Fibroblast of skin of right quadriceps (primary cell): ENCODE measurements around the gene IGFBP2.

Source experiments
- DNase-seq: peaks from one replicate; pipeline ENCODE4 v3.0.0-alpha.2; 2013

The IGFBP2 gene

DNA sequence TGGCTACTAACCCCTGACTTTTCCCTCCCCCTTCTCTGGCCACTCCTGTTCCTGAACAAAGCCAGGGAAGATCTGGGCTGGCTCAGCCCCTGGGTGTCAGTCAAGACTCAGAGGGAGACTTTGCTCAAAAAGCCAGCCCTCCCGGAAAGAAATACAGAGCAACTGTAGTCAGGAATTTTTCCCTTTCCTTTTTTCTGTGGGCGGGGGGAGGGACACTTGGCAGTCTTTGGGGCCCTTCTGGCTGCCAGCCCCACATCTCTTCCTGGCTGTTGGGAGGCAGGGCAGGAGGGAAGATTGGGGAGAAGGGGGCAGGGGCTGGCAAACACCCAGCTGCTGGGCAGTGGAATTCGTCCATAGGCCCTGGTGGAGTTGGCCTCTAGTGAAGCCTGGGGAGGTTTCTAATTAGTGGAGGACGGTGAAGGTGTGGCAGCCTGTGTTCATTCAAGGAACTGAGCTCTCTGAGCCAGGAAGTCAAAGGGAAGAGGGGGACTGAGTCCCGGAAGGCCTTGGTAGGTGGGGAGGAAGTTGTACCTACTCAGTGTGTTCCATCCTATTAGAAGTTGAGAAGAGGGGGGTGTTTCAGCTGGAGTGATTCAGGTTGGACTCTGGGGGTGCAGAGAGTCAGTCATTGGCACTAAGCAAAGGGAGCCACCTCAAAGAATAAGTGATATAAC is 10.9 kb downstream of the IGFBP2 start:
- peak; percentile 41 for DNase-seq

DNA sequence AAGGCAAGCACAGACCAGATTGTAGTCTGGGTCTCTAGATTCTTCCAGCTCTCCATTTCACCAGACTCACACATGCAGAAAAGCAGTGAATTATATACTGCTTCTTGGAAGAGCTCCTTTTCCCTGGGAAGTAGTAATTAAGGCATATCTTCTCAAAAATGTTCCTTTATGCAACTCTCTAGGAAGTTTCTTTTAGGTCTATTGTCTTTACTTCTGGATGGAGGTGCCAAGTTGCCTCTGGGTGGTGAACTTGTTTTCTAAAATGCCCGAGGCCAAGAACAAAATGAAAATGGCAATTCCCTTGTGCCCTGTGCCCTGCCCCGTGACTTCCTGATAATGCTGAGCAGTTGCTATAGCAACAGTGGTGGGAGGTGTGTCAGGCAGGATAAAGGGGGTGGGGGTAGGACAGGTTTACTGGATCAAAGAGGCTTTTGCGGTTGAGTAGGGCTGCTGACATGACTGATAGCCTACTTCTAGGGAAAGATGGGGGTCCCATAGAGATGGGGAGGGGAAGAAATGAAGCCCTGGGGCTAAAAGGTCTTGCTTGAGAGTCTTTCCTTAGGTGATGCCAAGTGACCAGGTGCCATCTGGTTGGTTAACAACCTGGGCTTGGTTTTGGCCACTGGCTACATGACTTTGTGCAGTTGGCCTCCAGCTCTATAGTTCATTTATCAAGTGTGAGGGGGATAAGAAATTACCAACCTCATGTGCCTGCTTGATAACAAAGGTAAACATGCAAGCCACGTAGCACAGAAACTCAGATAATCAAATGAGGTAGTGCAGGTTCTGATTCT is 11.8 kb downstream of the IGFBP2 start:
- DNase-seq, result no peak

GRCh38 chr2:216645636-216645950 is 12.4 kb downstream of the IGFBP2 start:
- no peak for DNase-seq

GRCh38 chr2:216646116-216646515 is 12.9 kb downstream of the IGFBP2 start:
- DNase-seq, result no peak

DNA sequence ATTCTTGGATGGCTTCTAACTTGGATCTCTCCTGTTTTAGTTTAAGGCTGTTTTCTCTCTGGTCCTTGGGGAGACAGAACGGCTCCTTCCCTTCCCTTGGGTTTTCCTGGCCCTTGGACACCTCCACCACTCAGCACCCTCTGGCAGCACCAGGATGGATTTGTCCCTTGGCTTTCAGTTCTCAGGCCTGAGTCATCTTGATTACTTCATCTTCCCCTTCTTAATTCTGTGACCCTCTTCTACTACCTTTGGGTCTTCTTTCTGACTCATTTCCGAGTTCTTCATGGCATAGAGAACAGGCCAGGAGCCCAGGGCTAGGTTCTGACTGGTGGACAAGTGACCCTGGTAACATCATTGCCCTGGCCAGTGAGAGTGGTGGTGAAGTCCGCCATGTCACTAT is 14.9 kb downstream of the IGFBP2 start:
- DNase-seq, result peak; percentile 52

DNA sequence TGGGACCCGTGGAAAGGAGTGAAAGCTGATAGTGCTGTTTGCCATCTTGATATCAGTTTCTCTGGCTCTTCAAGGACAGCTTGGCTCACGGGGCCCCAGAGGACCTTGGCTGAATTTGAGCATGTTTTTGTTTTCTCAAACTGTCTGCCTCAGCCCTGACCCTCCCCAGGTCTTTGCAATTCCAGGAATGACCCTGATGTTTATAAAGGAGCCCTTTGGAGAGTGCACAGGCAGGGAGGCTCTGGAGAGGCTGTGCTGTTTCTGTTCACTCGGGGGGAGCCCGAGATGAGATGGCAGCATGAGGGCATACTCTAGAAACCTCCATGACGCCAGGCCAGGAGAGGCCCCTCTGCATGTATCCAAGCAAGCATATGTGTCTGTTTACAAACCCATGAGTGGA is 16.4 kb downstream of the IGFBP2 start:
- no peak for DNase-seq

DNA sequence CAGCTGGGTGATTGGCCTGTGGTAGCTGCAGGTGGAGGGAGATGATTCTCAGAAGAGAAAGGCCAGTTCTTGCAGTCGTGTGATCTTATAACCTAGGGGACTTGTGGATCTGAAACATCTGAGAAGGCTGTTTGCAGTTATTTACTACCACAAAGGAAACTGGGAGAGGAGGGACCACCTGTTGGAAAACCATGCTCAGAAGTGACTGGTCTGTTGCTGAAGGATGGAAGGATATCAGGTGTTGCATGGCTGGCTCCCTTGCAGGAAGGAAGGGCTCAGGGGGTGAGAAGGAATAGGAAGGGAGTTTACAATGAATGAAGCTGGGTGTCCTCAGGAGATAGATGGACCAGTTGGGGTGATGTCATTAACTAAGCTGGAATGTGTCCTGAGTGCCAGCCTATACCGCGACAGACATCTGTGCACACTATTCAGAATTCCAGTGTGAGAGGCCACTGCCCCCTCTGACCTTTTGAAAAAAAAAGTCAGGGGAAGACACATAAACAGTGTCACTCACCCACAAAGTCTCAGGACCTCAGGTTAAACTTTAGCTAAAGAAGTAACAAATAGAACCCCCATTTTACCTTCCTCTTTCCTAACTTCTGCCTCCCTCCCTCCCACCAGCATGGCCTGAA is 17.5 kb downstream of the IGFBP2 start:
- no peak for DNase-seq

DNA sequence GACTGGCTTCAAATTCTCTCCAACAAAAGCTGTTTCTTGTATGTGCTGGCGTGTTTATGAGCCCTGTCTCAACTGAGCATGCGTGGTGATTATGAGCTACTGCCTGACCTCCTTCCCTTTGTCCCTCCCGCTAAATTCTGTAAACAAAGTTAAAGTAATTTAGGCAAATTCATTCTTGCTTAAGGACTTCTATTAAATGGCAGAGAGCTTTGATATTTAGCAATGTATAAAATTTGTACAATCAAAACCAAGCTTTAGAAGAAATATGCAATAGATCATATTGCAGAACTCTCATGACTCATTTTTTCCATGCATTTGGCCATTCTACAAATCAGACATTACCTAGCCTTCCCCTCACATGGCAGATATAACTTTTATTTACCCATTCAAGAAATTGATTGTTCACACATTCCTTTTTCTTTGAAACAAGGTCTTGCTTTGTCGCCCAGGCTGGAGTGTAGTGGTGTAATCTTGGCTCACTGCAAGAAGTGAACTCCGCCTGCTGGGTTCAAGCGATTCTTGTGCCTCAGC is 18.2 kb downstream of the IGFBP2 start:
- peak; percentile 79 for DNase-seq

DNA sequence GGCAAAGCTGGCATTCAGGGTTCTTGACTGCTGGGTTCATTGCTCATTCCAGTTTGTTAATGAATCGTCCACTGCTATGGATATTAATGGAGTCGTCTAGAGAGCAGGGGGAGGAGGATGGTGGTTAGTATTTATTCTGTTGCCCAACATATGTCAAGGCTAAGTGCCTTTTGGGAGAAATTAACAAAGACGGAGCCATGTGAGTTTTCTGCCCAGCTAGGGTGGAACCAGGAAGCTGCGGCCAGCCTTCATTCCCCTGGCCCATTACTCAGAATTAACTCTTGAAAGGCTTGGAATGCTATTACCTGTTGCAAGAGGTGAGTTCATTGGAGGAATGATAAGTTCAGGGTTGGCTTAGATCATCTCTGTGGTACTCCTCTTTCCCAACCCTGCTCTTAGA is 19.3 kb downstream of the IGFBP2 start:
- DNase-seq, result no peak

DNA sequence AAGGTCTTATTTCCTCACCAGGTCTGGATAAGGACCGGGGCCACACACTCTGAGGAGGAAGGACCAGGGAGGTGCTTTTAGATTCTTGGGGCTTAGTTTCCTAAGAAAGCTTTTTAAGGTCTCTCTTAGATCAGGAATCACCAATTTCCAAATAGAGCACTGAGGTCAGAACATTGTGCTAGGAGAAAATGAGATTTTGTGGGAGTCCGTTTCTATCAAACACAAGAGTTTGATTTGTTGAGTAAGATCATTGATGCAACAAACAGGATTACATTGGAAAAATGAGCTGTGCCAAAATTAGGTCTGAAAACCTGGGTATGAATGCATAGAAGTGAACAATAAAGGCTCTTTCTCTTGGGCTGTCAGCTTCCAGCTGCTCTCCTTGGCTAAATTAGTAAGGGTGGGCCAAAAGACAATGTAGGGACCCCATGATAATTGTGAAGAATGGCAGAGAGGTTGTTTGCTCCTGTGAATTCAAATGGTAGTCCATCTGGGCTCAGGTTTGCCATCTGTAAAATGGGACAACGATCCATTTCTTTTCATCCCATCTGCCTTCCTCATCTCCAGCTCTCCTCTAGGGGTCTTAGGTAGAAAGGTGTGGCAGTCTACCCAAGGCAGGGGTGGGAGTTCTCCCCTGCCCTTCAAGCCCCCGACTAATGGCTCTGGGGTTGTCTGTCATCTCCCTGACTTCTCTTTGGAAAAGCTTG is 20.0 kb downstream of the IGFBP2 start:
- no peak for DNase-seq

DNA sequence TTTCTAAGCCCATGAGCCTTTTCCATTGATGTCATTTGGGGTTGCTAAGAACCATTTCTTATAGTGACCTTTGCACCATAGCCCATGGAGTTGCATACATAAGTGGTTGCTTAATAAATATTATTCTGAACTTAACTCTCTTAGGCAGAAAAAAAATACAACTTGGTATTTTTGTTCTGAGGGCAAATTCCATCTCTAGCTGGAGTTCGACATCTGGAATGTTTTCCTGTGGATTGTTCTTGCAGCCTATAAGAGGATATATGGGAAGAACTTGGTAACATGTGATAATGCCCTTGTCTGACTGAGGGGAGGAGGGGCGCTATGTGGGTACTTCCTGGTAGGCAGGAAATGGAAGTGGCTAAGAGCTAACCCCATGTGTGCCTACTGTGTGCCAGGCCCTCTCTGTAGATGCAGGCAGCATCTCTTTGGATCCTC is 20.7 kb downstream of the IGFBP2 start:
- DNase-seq, result peak; percentile 40

DNA sequence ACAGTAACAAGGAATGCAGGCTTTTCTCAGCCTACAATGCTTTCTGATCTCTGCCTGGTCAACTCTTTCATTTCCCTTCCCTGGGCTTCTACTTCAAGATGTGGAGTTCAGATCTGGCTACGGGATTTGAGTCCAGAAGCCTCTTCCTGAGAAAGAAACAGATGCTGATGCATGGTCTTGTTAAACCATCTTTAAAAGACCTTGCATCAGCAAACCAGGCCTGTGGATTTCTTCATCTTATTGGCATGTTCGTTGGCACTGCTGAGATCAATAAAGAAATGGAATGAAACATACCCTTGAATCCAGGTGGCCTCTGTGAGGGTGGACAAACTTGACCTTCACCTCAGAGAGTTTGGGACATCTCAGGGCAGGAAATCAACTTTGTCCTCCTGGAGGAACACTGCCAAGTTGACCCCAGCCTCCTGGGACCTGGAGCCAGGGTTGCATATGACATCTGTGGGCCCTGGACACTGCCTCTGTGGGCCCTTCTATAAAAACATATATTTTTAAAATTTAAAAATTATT is 21.4 kb downstream of the IGFBP2 start:
- no peak for DNase-seq

- DNase-seq, result no peak
Measured at GRCh38 chr2:216657086-216657855, 24.1 kb downstream of the IGFBP2 start.

GRCh38 chr2:216657980-216658379 is 24.8 kb downstream of the IGFBP2 start:
- no peak for DNase-seq

GRCh38 chr2:216658757-216659156 is 25.5 kb downstream of the IGFBP2 start:
- no peak for DNase-seq

- DNase-seq, result no peak
Measured at GRCh38 chr2:216659276-216659675, 26.1 kb downstream of the IGFBP2 start.

- no peak for DNase-seq
Measured at GRCh38 chr2:216660496-216660895, 27.3 kb downstream of the IGFBP2 start.

DNA sequence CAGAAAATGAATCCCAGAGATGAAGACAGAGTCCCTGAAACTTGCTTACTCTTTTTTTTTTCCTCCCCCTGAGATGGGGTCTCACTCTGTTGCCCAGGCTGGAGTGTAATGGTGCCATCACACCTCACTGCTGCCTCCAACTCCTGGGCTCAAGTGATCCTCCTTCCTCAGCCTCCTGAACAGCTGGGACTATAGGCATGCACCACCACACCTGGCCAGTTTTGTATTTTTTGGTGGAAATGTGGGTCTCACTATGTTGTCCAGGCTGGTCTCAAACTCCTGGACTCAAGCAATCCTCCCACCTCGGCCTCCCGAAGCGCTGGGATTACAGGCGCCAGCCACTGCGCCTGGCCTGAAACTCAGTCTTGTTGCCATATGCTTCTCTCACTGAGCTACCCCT is 27.8 kb downstream of the IGFBP2 start:
- DNase-seq, result no peak

DNA sequence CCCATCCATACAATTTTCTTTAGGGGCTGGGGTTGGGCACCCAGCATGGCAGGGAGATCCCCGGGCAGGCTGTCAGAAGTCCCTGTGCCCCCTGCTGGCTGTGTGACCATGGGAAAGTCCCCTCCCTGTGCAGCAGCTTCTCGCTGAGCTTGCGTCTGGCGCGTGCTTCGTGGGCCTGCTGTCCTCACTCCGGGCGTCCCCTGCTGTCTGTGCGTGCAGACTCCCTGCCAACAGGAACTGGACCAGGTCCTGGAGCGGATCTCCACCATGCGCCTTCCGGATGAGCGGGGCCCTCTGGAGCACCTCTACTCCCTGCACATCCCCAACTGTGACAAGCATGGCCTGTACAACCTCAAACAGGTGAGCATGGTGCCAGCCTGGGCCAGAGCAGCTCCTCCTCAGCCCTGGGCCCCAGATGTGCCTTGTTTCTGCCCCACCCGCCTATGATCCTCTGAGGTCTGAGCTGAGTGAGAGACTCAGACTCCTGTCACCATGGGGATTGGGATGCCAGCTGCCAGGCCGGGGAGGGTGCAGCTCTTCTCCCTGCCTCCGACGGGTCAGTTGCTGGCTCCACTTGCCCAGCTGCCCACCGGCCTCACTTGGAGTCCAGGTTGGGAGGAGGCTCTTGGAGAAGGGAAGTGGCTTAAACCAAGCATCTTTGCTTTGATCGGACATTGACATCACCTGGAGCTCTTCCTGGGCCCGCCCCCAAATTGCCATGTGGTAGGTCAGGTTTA is 28.6 kb downstream of the IGFBP2 start:
- DNase-seq, result no peak

DNA sequence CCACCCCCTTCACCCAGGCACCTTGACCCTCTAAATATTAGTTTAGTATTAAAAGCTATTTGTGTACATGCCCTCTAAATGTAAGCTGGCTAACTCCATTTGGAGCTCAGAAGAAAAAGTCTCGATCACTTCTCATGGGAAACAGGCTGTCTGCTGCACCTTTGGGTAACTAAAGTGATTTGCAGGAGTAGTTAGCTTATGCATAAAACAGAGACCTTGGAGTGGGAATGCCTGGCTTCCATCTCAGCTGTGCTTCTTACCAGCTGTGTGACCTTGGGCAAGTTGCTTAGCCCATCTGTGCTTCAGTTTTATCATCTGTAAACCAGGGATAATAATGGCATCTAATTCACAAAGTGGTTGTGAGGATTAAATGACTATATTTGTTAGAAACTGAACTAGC is 29.9 kb downstream of the IGFBP2 start:
- DNase-seq, result no peak

DNA sequence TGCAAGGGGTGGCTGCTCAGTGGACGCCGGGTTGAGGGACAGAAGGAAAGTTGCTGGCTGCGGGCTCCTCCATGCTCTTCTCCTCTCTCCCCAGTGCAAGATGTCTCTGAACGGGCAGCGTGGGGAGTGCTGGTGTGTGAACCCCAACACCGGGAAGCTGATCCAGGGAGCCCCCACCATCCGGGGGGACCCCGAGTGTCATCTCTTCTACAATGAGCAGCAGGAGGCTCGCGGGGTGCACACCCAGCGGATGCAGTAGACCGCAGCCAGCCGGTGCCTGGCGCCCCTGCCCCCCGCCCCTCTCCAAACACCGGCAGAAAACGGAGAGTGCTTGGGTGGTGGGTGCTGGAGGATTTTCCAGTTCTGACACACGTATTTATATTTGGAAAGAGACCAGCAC is 30.6 kb downstream of the IGFBP2 start:
- DNase-seq, result no peak
